ENCODE results near the gene IRX2. TPM values are rescaled to one million over a fixed set of nuclear protein-coding genes. Genes with fewer than 3 reads are reported as not detected.

IRX2 gene
- total and polyA plus RNA-seq, 10 of the 15 experiments (the other 5 are each of a cell fraction or from before 2014, with no cell fraction given) = not detected

DNA sequence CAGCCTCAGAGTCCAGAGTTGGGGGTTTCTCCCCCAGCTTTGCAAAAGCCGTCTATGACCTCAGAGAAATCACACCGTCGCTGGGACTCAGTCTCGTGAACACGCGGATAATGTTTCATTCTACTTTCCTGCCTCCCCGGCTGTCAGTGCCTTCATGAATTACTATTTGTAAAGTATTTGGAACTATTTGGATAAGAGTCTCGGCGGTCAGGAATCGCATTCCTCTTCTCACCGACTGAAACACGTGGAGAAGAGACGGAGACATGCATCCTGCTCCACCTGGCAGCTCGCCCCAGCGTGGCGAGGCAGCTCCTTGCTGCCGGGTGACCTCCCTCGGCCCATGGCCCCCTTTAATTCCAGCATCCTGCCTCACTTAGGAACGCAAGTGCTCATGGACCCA lies 23.9 kb downstream of the IRX2 start:
- H3K36me3 ChIP-seq (ENCODE audit: control insufficient read depth in 2 of 2, insufficient read depth in 2 of 2, low read length in 1 of 2) = no peaks in the 10 kb centered on the region
- no TSS peak for BruUV-seq (replicated peaks)
- no peaks in the 10 kb centered on the region; the same call in 2 of the 3 replicates for H3K9me3 ChIP-seq (replicated peaks; ENCODE audit: control insufficient read depth, insufficient read depth, low read length)
- no peak overlapping the region for H3K4me2 ChIP-seq (ENCODE audit: control insufficient read depth, insufficient read depth)
- intact Hi-C loops (cut with micrococcal nuclease; ENCODE audit: unreplicated experiment) = no loop called here
- H2AFZ ChIP-seq (ENCODE audit: control insufficient read depth, low read depth, low read length) = no peak overlapping the region
- H4K20me1 ChIP-seq (ENCODE audit: control insufficient read depth, insufficient read depth) = no peaks in the 10 kb centered on the region
- ChIA-PET POLR2A (no interaction called here), CTCF (no interaction called here), RAD21 (ENCODE audit: unreplicated experiment) (no interaction called here), SMC1A (ENCODE audit: uncharacterized antibody, unreplicated experiment) (no interaction called here)
- in situ Hi-C loops (cut with MboI) = no loop called here
- 47% methylated on average over 19 of the region's 19 CpGs for WGBS (ENCODE audit: insufficient coverage, insufficient replicate concordance, low lambda C conversion rate, missing lambda C conversion rate)
- DNase-seq (ENCODE audit: low read depth, low spot score) = no peak
- H3K9ac ChIP-seq (ENCODE audit: control insufficient read depth, insufficient read depth, low read length) = no peak overlapping the region
- no peak for TF ChIP-seq MTA2 (IDR thresholded peaks at IDR 0.05; ENCODE audit: low read depth)
- TF ChIP-seq, protein P1, sequence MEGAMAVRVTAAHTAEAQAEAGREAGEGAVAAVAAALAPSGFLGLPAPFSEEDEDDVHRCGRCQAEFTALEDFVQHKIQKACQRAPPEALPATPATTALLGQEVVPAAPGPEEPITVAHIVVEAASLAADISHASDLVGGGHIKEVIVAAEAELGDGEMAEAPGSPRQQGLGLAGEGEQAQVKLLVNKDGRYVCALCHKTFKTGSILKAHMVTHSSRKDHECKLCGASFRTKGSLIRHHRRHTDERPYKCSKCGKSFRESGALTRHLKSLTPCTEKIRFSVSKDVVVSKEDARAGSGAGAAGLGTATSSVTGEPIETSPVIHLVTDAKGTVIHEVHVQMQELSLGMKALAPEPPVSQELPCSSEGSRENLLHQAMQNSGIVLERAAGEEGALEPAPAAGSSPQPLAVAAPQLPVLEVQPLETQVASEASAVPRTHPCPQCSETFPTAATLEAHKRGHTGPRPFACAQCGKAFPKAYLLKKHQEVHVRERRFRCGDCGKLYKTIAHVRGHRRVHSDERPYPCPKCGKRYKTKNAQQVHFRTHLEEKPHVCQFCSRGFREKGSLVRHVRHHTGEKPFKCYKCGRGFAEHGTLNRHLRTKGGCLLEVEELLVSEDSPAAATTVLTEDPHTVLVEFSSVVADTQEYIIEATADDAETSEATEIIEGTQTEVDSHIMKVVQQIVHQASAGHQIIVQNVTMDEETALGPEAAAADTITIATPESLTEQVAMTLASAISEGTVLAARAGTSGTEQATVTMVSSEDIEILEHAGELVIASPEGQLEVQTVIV (IDR thresholded peaks at IDR 0.05; ENCODE audit: borderline replicate concordance, partially characterized antibody) = no peak
- TF ChIP-seq, protein P2, sequence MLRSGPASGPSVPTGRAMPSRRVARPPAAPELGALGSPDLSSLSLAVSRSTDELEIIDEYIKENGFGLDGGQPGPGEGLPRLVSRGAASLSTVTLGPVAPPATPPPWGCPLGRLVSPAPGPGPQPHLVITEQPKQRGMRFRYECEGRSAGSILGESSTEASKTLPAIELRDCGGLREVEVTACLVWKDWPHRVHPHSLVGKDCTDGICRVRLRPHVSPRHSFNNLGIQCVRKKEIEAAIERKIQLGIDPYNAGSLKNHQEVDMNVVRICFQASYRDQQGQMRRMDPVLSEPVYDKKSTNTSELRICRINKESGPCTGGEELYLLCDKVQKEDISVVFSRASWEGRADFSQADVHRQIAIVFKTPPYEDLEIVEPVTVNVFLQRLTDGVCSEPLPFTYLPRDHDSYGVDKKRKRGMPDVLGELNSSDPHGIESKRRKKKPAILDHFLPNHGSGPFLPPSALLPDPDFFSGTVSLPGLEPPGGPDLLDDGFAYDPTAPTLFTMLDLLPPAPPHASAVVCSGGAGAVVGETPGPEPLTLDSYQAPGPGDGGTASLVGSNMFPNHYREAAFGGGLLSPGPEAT (IDR thresholded peaks at IDR 0.05; ENCODE audit: low read depth) = no peak
- TF ChIP-seq, protein P3, sequence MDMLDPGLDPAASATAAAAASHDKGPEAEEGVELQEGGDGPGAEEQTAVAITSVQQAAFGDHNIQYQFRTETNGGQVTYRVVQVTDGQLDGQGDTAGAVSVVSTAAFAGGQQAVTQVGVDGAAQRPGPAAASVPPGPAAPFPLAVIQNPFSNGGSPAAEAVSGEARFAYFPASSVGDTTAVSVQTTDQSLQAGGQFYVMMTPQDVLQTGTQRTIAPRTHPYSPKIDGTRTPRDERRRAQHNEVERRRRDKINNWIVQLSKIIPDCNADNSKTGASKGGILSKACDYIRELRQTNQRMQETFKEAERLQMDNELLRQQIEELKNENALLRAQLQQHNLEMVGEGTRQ (IDR thresholded peaks at IDR 0.05; ENCODE audit: borderline replicate concordance, low read depth, low read length) = no peak
- no peak for TF ChIP-seq POLR2A (IDR thresholded peaks at IDR 0.05; ENCODE audit: low read depth, low read length)
- TF ChIP-seq RELA (IDR thresholded peaks at IDR 0.05; ENCODE audit: borderline replicate concordance, partially characterized antibody) = no peak
- no peak for TF ChIP-seq SMAD1 (IDR thresholded peaks at IDR 0.05; ENCODE audit: low read depth, partially characterized antibody)
- no peak for TF ChIP-seq MEF2B (IDR thresholded peaks at IDR 0.05; ENCODE audit: partially characterized antibody, poor library complexity, severe bottlenecking)
- TF ChIP-seq MYB (IDR thresholded peaks at IDR 0.05; ENCODE audit: borderline replicate concordance, low read depth, low read length) = no peak
- no peak for TF ChIP-seq ZNF274 (IDR thresholded peaks at IDR 0.05; ENCODE audit: insufficient read depth, insufficient read length)
- no peak for TF ChIP-seq MEF2A (IDR thresholded peaks at IDR 0.05; ENCODE audit: insufficient read depth, low read depth, low read length)
- no peak for TF ChIP-seq STAT3 (IDR thresholded peaks at IDR 0.05; ENCODE audit: low read depth, low read length)
- no peak for TF ChIP-seq CEBPB (IDR thresholded peaks at IDR 0.05; ENCODE audit: borderline replicate concordance in 1 of 2, low read depth in 2 of 2, low read length in 2 of 2)
- no peak for TF ChIP-seq JUNB (IDR thresholded peaks at IDR 0.05)
- TF ChIP-seq YY1 (IDR thresholded peaks at IDR 0.05; ENCODE audit: low read depth, low read length) = no peak
- TF ChIP-seq SREBF1 (IDR thresholded peaks at IDR 0.05; ENCODE audit: low read length) = no peak
- no peak for TF ChIP-seq RUNX3 (IDR thresholded peaks at IDR 0.05; ENCODE audit: low read length)
- TF ChIP-seq, protein P4, sequence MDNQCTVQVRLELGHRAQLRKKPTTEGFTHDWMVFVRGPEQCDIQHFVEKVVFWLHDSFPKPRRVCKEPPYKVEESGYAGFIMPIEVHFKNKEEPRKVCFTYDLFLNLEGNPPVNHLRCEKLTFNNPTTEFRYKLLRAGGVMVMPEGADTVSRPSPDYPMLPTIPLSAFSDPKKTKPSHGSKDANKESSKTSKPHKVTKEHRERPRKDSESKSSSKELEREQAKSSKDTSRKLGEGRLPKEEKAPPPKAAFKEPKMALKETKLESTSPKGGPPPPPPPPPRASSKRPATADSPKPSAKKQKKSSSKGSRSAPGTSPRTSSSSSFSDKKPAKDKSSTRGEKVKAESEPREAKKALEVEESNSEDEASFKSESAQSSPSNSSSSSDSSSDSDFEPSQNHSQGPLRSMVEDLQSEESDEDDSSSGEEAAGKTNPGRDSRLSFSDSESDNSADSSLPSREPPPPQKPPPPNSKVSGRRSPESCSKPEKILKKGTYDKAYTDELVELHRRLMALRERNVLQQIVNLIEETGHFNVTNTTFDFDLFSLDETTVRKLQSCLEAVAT (IDR thresholded peaks at IDR 0.05) = no peak
- TF ChIP-seq PAX8 (IDR thresholded peaks at IDR 0.05) = no peak
- FAIRE-seq = no peak
- no peaks in the 10 kb centered on the region for H3K4me1 ChIP-seq (ENCODE audit: control insufficient read depth, insufficient read depth, low read length)
- H3K79me2 ChIP-seq (ENCODE audit: control insufficient read depth, insufficient read depth, low read length) = no peaks in the 10 kb centered on the region
- no peak for ATAC-seq
- no peak overlapping the region for H3K4me3 ChIP-seq
- H3K27ac ChIP-seq (ENCODE audit: control insufficient read depth, insufficient read depth) = no peak overlapping the region
- H3K27me3 ChIP-seq (replicated peaks in 1 of 2; ENCODE audit: control insufficient read depth in 2 of 2, insufficient read depth in 2 of 2, low read length in 1 of 2) = no peaks in the 10 kb centered on the region
